Measurements from ENCODE around the gene FHIT.

FHIT gene

DNA sequence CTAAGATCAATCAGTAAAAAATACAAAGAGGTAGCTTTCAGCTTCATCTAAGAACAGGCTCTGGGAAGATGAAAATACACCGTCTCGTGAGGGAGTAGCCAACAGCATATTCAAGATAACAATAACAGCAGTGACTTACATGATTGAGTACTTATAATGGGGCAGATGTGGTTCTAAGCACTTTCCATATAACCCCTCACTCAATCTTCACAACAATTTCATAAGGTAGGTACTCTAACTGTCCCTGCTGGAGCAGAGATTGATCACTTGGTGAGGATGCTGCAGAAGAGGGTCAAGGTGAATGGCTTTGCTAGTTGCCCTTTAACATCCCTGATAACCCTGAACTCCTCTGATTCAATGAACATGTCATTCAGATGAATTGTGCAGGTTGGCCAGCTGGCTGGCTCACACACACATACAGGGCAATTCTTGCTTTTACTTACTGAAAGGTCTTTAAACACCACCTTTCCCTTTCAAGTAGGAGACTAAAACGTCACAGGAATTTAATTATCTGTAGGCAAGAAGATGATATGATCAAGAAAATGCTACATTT, 1217.3 kb downstream of the FHIT start:
- Histone ChIP-seq H3K4me1 (no peaks in the 10 kb centered on the region), H3K27ac (no peak overlapping the region), H3K4me3 (no peak overlapping the region), H3K27me3 (no peaks in the 10 kb centered on the region), H3K9me3 (no peaks in the 10 kb centered on the region), H3K36me3 (no peaks in the 10 kb centered on the region)
- intact Hi-C loops (cut with DNase I; ENCODE audit: low total_unique reads), result no loop called here
- TF ChIP-seq, protein P1, sequence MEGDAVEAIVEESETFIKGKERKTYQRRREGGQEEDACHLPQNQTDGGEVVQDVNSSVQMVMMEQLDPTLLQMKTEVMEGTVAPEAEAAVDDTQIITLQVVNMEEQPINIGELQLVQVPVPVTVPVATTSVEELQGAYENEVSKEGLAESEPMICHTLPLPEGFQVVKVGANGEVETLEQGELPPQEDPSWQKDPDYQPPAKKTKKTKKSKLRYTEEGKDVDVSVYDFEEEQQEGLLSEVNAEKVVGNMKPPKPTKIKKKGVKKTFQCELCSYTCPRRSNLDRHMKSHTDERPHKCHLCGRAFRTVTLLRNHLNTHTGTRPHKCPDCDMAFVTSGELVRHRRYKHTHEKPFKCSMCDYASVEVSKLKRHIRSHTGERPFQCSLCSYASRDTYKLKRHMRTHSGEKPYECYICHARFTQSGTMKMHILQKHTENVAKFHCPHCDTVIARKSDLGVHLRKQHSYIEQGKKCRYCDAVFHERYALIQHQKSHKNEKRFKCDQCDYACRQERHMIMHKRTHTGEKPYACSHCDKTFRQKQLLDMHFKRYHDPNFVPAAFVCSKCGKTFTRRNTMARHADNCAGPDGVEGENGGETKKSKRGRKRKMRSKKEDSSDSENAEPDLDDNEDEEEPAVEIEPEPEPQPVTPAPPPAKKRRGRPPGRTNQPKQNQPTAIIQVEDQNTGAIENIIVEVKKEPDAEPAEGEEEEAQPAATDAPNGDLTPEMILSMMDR (IDR thresholded peaks at IDR 0.05), result no peak
- no peak for DNase-seq

DNA sequence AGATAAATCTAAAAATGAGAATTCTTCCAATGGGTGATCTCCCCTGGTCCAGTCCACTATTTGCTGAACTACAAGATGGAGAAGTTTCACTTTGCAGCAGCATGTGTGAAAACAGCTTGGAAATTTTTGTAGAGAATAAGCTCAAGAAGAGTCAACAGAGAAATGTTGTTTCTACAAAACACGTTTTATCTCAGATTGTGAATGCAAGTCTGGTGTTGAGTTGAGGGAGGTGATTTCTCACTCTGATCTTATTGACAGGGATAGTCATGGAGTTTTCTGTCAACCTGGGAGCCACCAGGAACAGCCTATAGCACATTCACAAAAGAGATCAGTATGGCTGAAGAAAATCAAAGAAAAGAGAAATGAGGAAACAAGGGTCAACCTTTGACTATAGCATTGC, 1220.3 kb downstream of the FHIT start:
- TF ChIP-seq, protein P1 (IDR thresholded peaks at IDR 0.05), result no peak
- intact Hi-C loops (cut with DNase I; ENCODE audit: low total_unique reads), result no loop called here

DNA sequence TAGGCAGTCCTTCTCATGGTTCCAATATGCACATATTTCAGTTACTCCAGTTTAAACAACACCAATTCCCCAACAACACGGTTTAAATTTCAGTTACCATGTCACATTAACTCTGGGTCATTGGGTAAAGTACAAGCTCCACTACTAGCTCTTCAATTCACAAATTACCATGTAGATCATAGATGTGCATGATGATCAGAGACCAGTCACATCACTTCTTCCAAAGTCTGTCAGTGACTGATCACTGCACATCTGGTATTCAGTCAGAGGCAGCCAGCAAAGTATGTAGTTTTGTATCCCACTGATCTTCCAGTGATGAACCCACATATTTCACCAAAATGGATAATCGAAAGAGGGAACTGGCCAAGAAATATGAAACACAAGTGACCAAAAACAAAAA, 1223.0 kb downstream of the FHIT start:
- no peak for DNase-seq
- intact Hi-C loops (cut with DNase I; ENCODE audit: low total_unique reads), result no loop called here
- TF ChIP-seq, protein P1 (IDR thresholded peaks at IDR 0.05), result no peak
- Histone ChIP-seq H3K27ac (no peak overlapping the region), H3K36me3 (no peaks in the 10 kb centered on the region), H3K4me3 (no peak overlapping the region), H3K4me1 (peaks cover 0 to 7% (median 0%) of the 10 kb centered on the region in 4 donors), H3K27me3 (no peaks in the 10 kb centered on the region), H3K9me3 (no peaks in the 10 kb centered on the region)

More for the DNA sequence above, 1220.3 kb downstream of the FHIT start:
- peaks cover 0 to 1% (median 0%) of the 10 kb centered on the region in 4 donors for H3K4me1 ChIP-seq
- H3K4me3 ChIP-seq, result no peak overlapping the region
- DNase-seq, result no peak
- no peaks in the 10 kb centered on the region for H3K9me3 ChIP-seq
- no peaks in the 10 kb centered on the region for H3K27me3 ChIP-seq
- no peak overlapping the region for H3K27ac ChIP-seq
- no peaks in the 10 kb centered on the region for H3K36me3 ChIP-seq

DNA sequence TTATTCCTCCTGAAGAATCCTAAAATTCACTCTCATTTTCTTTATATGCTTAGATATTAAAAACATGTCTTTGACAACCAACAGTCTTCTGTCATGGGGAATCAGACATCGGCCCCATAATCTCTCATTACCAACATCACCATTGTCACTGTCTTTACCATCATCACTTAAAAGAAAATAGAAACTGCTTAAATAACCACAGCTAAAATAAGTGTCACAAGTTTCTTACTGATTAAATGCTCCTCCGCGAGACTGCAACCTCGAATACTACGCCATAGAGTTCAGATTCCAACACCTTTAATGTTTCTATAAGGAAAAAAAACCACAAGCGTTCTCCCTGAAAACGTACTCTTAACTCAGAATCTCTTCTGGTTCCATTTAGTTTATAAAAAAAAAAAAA, 1223.9 kb downstream of the FHIT start:
- TF ChIP-seq, protein P1 (IDR thresholded peaks at IDR 0.05), result no peak
- intact Hi-C loops (cut with DNase I; ENCODE audit: low total_unique reads), result no loop called here
- H3K27me3 ChIP-seq, result no peaks in the 10 kb centered on the region
- no peak overlapping the region for H3K4me3 ChIP-seq
- H3K9me3 ChIP-seq, result no peaks in the 10 kb centered on the region
- DNase-seq, result no peak
- no peaks in the 10 kb centered on the region for H3K36me3 ChIP-seq
- H3K27ac ChIP-seq, result no peak overlapping the region
- H3K4me1 ChIP-seq, result peaks cover 0 to 7% (median 0%) of the 10 kb centered on the region in 4 donors

DNA sequence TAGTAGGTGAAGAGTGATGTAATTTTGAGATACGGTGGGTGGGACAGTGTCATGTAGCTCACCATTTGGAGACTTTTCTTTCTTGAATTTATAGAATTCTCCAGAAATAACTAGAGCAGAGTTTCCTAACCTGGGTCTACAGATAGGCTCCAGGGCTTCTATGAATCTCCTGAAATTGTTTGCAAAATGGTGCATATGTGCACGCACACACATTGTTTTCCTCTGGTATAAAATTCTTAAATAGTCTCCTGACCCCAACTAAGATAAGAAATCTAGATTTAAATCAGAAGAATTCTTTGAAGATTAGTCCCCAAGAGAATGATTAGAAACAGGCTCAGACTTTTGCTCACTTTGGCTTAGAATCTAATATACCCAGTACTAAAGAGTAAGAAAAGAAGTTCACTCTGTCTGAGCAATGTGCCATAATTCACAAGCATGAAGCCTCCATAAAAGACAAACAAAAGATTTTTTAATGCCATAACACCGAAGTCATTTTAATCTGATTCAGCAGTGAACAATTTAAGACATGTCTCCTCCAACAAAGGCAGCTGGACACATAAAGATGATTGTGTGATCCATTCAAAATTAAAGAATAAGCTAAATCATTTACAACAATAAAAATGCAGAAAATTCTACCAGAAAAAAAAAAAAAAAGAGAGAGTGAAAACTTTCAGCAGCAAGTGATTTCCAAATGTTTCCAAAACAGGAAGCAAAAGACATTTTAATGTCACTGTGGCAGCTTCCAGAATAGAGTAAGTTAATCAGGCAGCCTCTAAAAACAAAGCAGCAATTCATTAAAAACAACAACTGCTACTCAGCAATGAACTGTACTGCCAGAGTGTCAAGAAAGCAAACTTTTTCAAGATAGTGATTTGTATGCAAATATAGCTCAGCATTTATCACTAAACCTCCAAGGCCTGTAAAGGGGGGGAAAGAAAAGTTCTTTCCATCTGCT, 1225.9 kb downstream of the FHIT start:
- intact Hi-C loops (cut with DNase I; ENCODE audit: low total_unique reads), result no loop called here
- Histone ChIP-seq H3K9me3 (no peaks in the 10 kb centered on the region), H3K4me3 (no peak overlapping the region), H3K27ac (no peak overlapping the region), H3K27me3 (no peaks in the 10 kb centered on the region), H3K36me3 (no peaks in the 10 kb centered on the region), H3K4me1 (peaks cover 0 to 7% (median 0%) of the 10 kb centered on the region in 4 donors)
- no peak for DNase-seq
- TF ChIP-seq, protein P1 (IDR thresholded peaks at IDR 0.05), result no peak

Data from tibial artery (tissue), 4 donors.